ENCODE results near the gene DIS3L2.

- TF ChIP-seq POLR2AphosphoS5 (IDR thresholded peaks at IDR 0.05; ENCODE audit: low read depth, low read length) (no peak), TAF1 (IDR thresholded peaks at IDR 0.05; ENCODE audit: borderline replicate concordance, insufficient read depth, low read length) (no peak), REST (IDR thresholded peaks at IDR 0.05; ENCODE audit: insufficient read depth in 1 of 2, low read depth in 2 of 2, low read length in 2 of 2) (no peak), SIN3A (IDR thresholded peaks at IDR 0.05; ENCODE audit: borderline replicate concordance, insufficient read depth, low read length) (no peak)
These were observed 357.7 kb downstream of the DIS3L2 start for GRCh38 chr2:232319067-232319802.

Data from PFSK-1 (cell line).